Endothelial cell (in vitro differentiated cells): ENCODE results near the gene TSACC. TPM values are rescaled to one million over a fixed set of nuclear protein-coding genes. Genes with fewer than 3 reads are reported as not detected.

Experiments
- DNase-seq: peaks from one replicate; pipeline ENCODE4 v3.0.0; 2021; ENCODE audit warnings: low spot score
- H3K27ac Mint-ChIP-seq: one replicate; pipeline ENCODE4 v1.8.0; 2021; ENCODE audit warnings: mixed read lengths, inconsistent platforms; ENCODE audit not compliant: unreplicated experiment
- H3K27me3 Mint-ChIP-seq: one replicate; pipeline ENCODE4 v1.8.0; 2021; ENCODE audit warnings: mild to moderate bottlenecking, moderate library complexity, mixed read lengths, inconsistent platforms; ENCODE audit not compliant: unreplicated experiment
- H3K36me3 Mint-ChIP-seq: one replicate; pipeline ENCODE4 v1.8.0; 2021; ENCODE audit warnings: mild to moderate bottlenecking, low read depth, mixed read lengths, inconsistent platforms; ENCODE audit not compliant: unreplicated experiment
- H3K4me1 Mint-ChIP-seq: one replicate; pipeline ENCODE4 v1.8.0; 2021; ENCODE audit warnings: mild to moderate bottlenecking, mixed read lengths, inconsistent platforms; ENCODE audit not compliant: unreplicated experiment
- H3K4me3 Mint-ChIP-seq: one replicate; pipeline ENCODE4 v1.8.0; 2021; ENCODE audit warnings: mild to moderate bottlenecking, mixed read lengths, inconsistent platforms; ENCODE audit not compliant: unreplicated experiment
- H3K9me3 Mint-ChIP-seq: one replicate; pipeline ENCODE4 v1.8.0; 2021; ENCODE audit warnings: mixed read lengths, inconsistent platforms; ENCODE audit not compliant: unreplicated experiment
- total RNA-seq: library from RNA; stranded (reverse); fragmentation: NEBNext Ultra II Directional; extraction: Animal tissue kit (Norgen Biotek cat#: 25700); gene quantifications from one replicate; pipeline ENCODE4 v1.2.1, GENCODE V29; 2021; ENCODE audit not compliant: unreplicated experiment
- TF ChIP-seq, protein P1 (sequence below): fragments of 200-600 bp; sonication (generic); IDR thresholded peaks from one replicate; pipeline ENCODE4 v1.5.0; 2021; ENCODE audit warnings: antibody characterized with exemption; ENCODE audit not compliant: unreplicated experiment

Gene TSACC
- total RNA-seq, 1 donor from 2014 or later: not detected

- no peak overlapping the region for H3K4me3 Mint-ChIP-seq
- peaks cover 6% of the 10 kb centered on the region for H3K4me1 Mint-ChIP-seq
- DNase-seq: no peak
- no peaks in the 10 kb centered on the region for H3K9me3 Mint-ChIP-seq
- TF ChIP-seq, protein P1, sequence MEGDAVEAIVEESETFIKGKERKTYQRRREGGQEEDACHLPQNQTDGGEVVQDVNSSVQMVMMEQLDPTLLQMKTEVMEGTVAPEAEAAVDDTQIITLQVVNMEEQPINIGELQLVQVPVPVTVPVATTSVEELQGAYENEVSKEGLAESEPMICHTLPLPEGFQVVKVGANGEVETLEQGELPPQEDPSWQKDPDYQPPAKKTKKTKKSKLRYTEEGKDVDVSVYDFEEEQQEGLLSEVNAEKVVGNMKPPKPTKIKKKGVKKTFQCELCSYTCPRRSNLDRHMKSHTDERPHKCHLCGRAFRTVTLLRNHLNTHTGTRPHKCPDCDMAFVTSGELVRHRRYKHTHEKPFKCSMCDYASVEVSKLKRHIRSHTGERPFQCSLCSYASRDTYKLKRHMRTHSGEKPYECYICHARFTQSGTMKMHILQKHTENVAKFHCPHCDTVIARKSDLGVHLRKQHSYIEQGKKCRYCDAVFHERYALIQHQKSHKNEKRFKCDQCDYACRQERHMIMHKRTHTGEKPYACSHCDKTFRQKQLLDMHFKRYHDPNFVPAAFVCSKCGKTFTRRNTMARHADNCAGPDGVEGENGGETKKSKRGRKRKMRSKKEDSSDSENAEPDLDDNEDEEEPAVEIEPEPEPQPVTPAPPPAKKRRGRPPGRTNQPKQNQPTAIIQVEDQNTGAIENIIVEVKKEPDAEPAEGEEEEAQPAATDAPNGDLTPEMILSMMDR: no peak
- peaks cover 10% of the 10 kb centered on the region for H3K27me3 Mint-ChIP-seq
- no peak overlapping the region for H3K27ac Mint-ChIP-seq
- H3K36me3 Mint-ChIP-seq: no peaks in the 10 kb centered on the region
These were observed 19.7 kb downstream of the TSACC start for GRCh38 chr1:156357977-156358376.

DNA sequence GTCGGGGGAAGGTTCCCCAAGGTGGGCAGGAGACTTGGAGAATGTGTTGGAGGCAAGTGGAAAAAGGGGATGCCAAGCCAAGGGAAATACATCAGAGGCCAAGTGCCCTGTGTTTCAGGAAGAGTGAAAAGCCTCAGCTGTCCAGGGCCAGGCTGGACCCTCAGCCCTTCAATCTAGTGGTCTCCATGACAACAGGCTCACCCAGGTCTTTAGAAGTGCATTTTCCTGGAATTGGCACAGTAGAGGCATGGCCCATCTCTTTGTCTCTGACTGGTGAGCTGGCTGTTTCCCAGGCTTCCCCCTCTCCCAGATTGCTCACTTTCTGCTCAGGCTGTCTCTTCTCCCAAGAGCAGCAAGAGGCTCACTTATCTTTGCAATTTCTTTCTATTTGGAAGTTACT is 20.3 kb downstream of the TSACC start:
- Mint-ChIP-seq H3K27ac (no peak overlapping the region), H3K36me3 (no peaks in the 10 kb centered on the region), H3K4me3 (no peak overlapping the region), H3K9me3 (no peaks in the 10 kb centered on the region), H3K27me3 (peaks cover 10% of the 10 kb centered on the region), H3K4me1 (peaks cover 6% of the 10 kb centered on the region)
- DNase-seq: no peak
- TF ChIP-seq, protein P1: no peak

DNA sequence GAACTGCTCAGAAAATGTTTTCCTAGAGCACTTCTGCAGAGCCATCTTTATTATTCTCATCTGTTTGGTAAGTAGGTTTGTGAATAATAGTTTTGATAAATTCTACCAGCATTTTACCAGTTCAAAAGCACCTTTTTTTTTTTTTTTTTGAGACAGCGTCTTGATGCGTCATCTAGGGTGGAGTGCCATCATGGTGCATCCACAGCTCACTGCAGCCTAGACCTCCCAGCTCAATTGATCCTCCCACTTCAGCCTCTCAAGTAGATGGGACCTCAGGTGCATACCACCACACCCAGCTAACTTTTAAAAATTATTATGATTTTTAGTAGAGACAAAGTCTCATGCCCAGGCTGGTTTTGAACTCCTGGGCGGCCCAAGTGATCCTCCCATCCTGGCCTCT is 20.9 kb downstream of the TSACC start:
- no peak for DNase-seq
- Mint-ChIP-seq H3K9me3 (no peaks in the 10 kb centered on the region), H3K4me3 (no peak overlapping the region), H3K36me3 (no peaks in the 10 kb centered on the region), H3K27ac (no peak overlapping the region), H3K27me3 (peaks cover 10% of the 10 kb centered on the region), H3K4me1 (peaks cover 6% of the 10 kb centered on the region)
- TF ChIP-seq, protein P1: no peak

- TF ChIP-seq, protein P1: no peak
- Mint-ChIP-seq H3K27ac (no peak overlapping the region), H3K4me3 (no peak overlapping the region), H3K9me3 (no peaks in the 10 kb centered on the region), H3K27me3 (peaks cover 9% of the 10 kb centered on the region), H3K4me1 (peaks cover 6% of the 10 kb centered on the region), H3K36me3 (no peaks in the 10 kb centered on the region)
- DNase-seq: peak; percentile 34
These were observed 21.6 kb downstream of the TSACC start for GRCh38 chr1:156359973-156360372.

GRCh38 chr1:156360534-156360933 is 22.2 kb downstream of the TSACC start:
- no peaks in the 10 kb centered on the region for H3K9me3 Mint-ChIP-seq
- peaks cover 8% of the 10 kb centered on the region for H3K27me3 Mint-ChIP-seq
- no peaks in the 10 kb centered on the region for H3K36me3 Mint-ChIP-seq
- TF ChIP-seq, protein P1: no peak
- H3K27ac Mint-ChIP-seq: no peak overlapping the region
- no peak for DNase-seq
- no peak overlapping the region for H3K4me3 Mint-ChIP-seq
- peaks cover 6% of the 10 kb centered on the region for H3K4me1 Mint-ChIP-seq
